OCI-LY1 (cell line): ENCODE data around the gene RPS3.

Experiments
- H2AFZ ChIP-seq: fragments of 200-600 bp; sonication (generic), shearing (Covaris generic); 2 replicates; pipeline ENCODE4 v1.6.0; 2014; ENCODE audit warnings: antibody characterized with exemption, mild to moderate bottlenecking, low read length
- H3F3A ChIP-seq: fragments of 200-600 bp; sonication (generic), shearing (Covaris generic); 2 replicates; pipeline ENCODE4 v1.6.0; 2014; ENCODE audit warnings: mild to moderate bottlenecking, antibody characterized with exemption, low read length, moderate library complexity; ENCODE audit not compliant: insufficient read depth
- H3K27ac ChIP-seq: fragments of 200-600 bp; sonication (generic); 2 replicates; pipeline ENCODE4 v1.5.1; 2014; ENCODE audit warnings: low read length, mixed run types, mild to moderate bottlenecking, low read depth; ENCODE audit not compliant: poor library complexity, severe bottlenecking
- H3K27me3 ChIP-seq: fragments of 200-600 bp; sonication (generic); 2 replicates; pipeline ENCODE4 v1.6.0; 2014; ENCODE audit warnings: antibody characterized with exemption, mild to moderate bottlenecking, low read length, moderate library complexity; ENCODE audit not compliant: insufficient read depth
- H3K36me3 ChIP-seq: fragments of 200-600 bp; sonication (generic); 2 replicates; pipeline ENCODE4 v1.6.1; 2014; ENCODE audit warnings: mild to moderate bottlenecking, antibody characterized with exemption, low read length, moderate library complexity, mixed read lengths; ENCODE audit not compliant: insufficient read depth
- H3K4me1 ChIP-seq: fragments of 200-600 bp; sonication (generic); 2 replicates; pipeline ENCODE4 v1.5.1; 2014; ENCODE audit warnings: mild to moderate bottlenecking, low read length, moderate library complexity; ENCODE audit not compliant: insufficient read depth, severe bottlenecking
- H3K4me2 ChIP-seq: fragments of 200-600 bp; sonication (generic), shearing (Covaris generic); 2 replicates; pipeline ENCODE4 v1.6.1; 2014; ENCODE audit warnings: low read length
- H3K4me3 ChIP-seq: fragments of 200-600 bp; sonication (generic); 2 replicates; pipeline ENCODE4 v1.5.1; 2014; ENCODE audit warnings: low read length, low read depth, mild to moderate bottlenecking, mixed read lengths; ENCODE audit not compliant: poor library complexity, severe bottlenecking
- H3K79me2 ChIP-seq: fragments of 200-600 bp; shearing (Covaris generic); 2 replicates; pipeline ENCODE4 v1.6.1; 2016; ENCODE audit warnings: mixed run types, low read length, mixed read lengths; ENCODE audit not compliant: insufficient read depth
- H3K9ac ChIP-seq: fragments of 200-600 bp; sonication (generic), shearing (Covaris generic); 2 replicates; pipeline ENCODE4 v1.6.1; 2014; ENCODE audit warnings: mild to moderate bottlenecking, low read length, mixed read lengths
- H3K9me2 ChIP-seq: fragments of 200-600 bp; sonication (generic), shearing (Covaris generic); 2 replicates; pipeline ENCODE4 v1.6.1; 2014; ENCODE audit warnings: low read depth, mild to moderate bottlenecking, low read length, mixed read lengths
- H3K9me3 ChIP-seq: fragments of 200-600 bp; shearing (Covaris generic); 2 replicates; pipeline ENCODE4 v1.6.1; 2014; ENCODE audit warnings: low read length, mixed read lengths
- H4K20me1 ChIP-seq: fragments of 200-600 bp; sonication (generic), shearing (Covaris generic); 2 replicates; pipeline ENCODE4 v1.6.0; 2016; ENCODE audit warnings: mild to moderate bottlenecking, low read length; ENCODE audit not compliant: insufficient read depth
- EZH2 ChIP-seq: fragments of 200-600 bp; sonication (generic), shearing (Covaris generic); IDR thresholded peaks from 2 replicates; pipeline ENCODE4 v1.8.0; 2017; ENCODE audit warnings: borderline replicate concordance, mixed run types, mild to moderate bottlenecking, antibody characterized with exemption, low read length, moderate library complexity, mixed read lengths
- TF ChIP-seq, protein P1 (sequence below): fragments of 200-600 bp; sonication (generic), shearing (Covaris generic); IDR thresholded peaks from 2 replicates; pipeline ENCODE4 v1.5.1; 2017; ENCODE audit warnings: mild to moderate bottlenecking, antibody characterized with exemption, low read length, moderate library complexity, mixed read lengths

Gene RPS3

GRCh38 chr11:75427181-75427580, 27.9 kb downstream of the RPS3 start:
- H3K36me3 ChIP-seq = no peaks in the 10 kb centered on the region
- no peaks in the 10 kb centered on the region for H3K79me2 ChIP-seq
- no peak for TF ChIP-seq EZH2
- no peaks in the 10 kb centered on the region for H4K20me1 ChIP-seq
- H3K4me1 ChIP-seq = no peaks in the 10 kb centered on the region
- H3K27ac ChIP-seq = no peak overlapping the region
- no peaks in the 10 kb centered on the region for H3K27me3 ChIP-seq
- no peak overlapping the region for H3K4me3 ChIP-seq
- no peaks in the 10 kb centered on the region for H3K9me3 ChIP-seq
- no peaks in the 10 kb centered on the region for H3K9me2 ChIP-seq
- no peaks in the 10 kb centered on the region for H3F3A ChIP-seq
- no peak overlapping the region for H3K4me2 ChIP-seq
- H2AFZ ChIP-seq = no peak overlapping the region
- H3K9ac ChIP-seq = no peak overlapping the region

GRCh38 chr11:75428281-75428724, 29.0 kb downstream of the RPS3 start:
- Histone ChIP-seq H3K4me2 (no peak overlapping the region), H4K20me1 (no peaks in the 10 kb centered on the region), H3K9ac (no peak overlapping the region), H3F3A (no peaks in the 10 kb centered on the region), H2AFZ (no peak overlapping the region), H3K79me2 (no peaks in the 10 kb centered on the region), H3K4me1 (no peaks in the 10 kb centered on the region), H3K36me3 (no peaks in the 10 kb centered on the region), H3K9me3 (no peaks in the 10 kb centered on the region), H3K27ac (no peak overlapping the region), H3K27me3 (peaks cover 5% of the 10 kb centered on the region; the same call in 1 of the 2 replicates), H3K4me3 (no peak overlapping the region), H3K9me2 (no peaks in the 10 kb centered on the region)
- TF ChIP-seq, protein P1, sequence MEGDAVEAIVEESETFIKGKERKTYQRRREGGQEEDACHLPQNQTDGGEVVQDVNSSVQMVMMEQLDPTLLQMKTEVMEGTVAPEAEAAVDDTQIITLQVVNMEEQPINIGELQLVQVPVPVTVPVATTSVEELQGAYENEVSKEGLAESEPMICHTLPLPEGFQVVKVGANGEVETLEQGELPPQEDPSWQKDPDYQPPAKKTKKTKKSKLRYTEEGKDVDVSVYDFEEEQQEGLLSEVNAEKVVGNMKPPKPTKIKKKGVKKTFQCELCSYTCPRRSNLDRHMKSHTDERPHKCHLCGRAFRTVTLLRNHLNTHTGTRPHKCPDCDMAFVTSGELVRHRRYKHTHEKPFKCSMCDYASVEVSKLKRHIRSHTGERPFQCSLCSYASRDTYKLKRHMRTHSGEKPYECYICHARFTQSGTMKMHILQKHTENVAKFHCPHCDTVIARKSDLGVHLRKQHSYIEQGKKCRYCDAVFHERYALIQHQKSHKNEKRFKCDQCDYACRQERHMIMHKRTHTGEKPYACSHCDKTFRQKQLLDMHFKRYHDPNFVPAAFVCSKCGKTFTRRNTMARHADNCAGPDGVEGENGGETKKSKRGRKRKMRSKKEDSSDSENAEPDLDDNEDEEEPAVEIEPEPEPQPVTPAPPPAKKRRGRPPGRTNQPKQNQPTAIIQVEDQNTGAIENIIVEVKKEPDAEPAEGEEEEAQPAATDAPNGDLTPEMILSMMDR = no peak
- no peak for TF ChIP-seq EZH2

- Histone ChIP-seq H3K4me1 (no peaks in the 10 kb centered on the region), H2AFZ (no peak overlapping the region), H3K4me2 (no peak overlapping the region), H3K27me3 (peaks cover 6% of the 10 kb centered on the region; the same call in 1 of the 2 replicates), H3K9me2 (no peaks in the 10 kb centered on the region), H3K79me2 (no peaks in the 10 kb centered on the region), H3K9me3 (no peaks in the 10 kb centered on the region), H4K20me1 (no peaks in the 10 kb centered on the region), H3K9ac (no peak overlapping the region), H3K27ac (no peak overlapping the region), H3K36me3 (no peaks in the 10 kb centered on the region), H3K4me3 (no peak overlapping the region), H3F3A (no peaks in the 10 kb centered on the region)
- TF ChIP-seq, protein P1 = no peak
- TF ChIP-seq EZH2 = no peak
Measured at GRCh38 chr11:75428989-75429640, 29.8 kb downstream of the RPS3 start.

- no peak for TF ChIP-seq EZH2
- TF ChIP-seq, protein P1 = no peak
- H3K79me2 ChIP-seq = no peaks in the 10 kb centered on the region
- H3K27me3 ChIP-seq = peaks cover 6% of the 10 kb centered on the region; the same call in 1 of the 2 replicates
- no peak overlapping the region for H3K9ac ChIP-seq
- H3K4me2 ChIP-seq = no peak overlapping the region
- H3K4me3 ChIP-seq = no peak overlapping the region
- no peaks in the 10 kb centered on the region for H3K36me3 ChIP-seq
- H4K20me1 ChIP-seq = no peaks in the 10 kb centered on the region
- H2AFZ ChIP-seq = no peak overlapping the region
- H3K27ac ChIP-seq = no peak overlapping the region
- no peaks in the 10 kb centered on the region for H3F3A ChIP-seq
- H3K4me1 ChIP-seq = no peaks in the 10 kb centered on the region
- no peaks in the 10 kb centered on the region for H3K9me2 ChIP-seq
- no peaks in the 10 kb centered on the region for H3K9me3 ChIP-seq
Measured at GRCh38 chr11:75429641-75429901, 30.3 kb downstream of the RPS3 start.
